Astrocyte (in vitro differentiated cells and primary cell): ENCODE measurements around the gene NDUFC1. TPM values are rescaled to one million over a fixed set of nuclear protein-coding genes. Genes with fewer than 3 reads are reported as not detected.
A peak's percentile ranks its signal among the peaks of the same experiment; 100 is the strongest.

Experiments
- DNase-seq: peaks from one replicate; pipeline ENCODE4 v3.0.0-alpha.2; 2010; ENCODE audit warnings: low read depth
- FAIRE-seq: peaks from 2 replicates; lab custom pipeline; 2011; peaks lifted over from hg19 to GRCh38; lab: Jason Lieb, UNC
- H2AFZ ChIP-seq: 2 replicates; pipeline ENCODE4 v1.6.0; 2012; ENCODE audit warnings: low read depth, low read length, inconsistent platforms
- H3K27ac ChIP-seq: 2 replicates; pipeline ENCODE4 v1.5.1; 2011; ENCODE audit warnings: low read depth, low read length, inconsistent platforms
- H3K27me3 ChIP-seq: 2 replicates; pipeline ENCODE4 v1.6.0; 2011; ENCODE audit warnings: low read length, inconsistent platforms; ENCODE audit not compliant: insufficient read depth
- H3K36me3 ChIP-seq: 2 replicates; pipeline ENCODE4 v1.5.1; 2011; ENCODE audit warnings: low read length, inconsistent platforms; ENCODE audit not compliant: insufficient read depth
- H3K4me1 ChIP-seq: 2 replicates; pipeline ENCODE4 v1.5.1; 2011; ENCODE audit warnings: low read length, inconsistent platforms; ENCODE audit not compliant: insufficient read depth
- H3K4me2 ChIP-seq: 2 replicates; pipeline ENCODE4 v1.6.0; 2012; ENCODE audit warnings: low read length, inconsistent platforms
- H3K4me3 ChIP-seq: 2 replicates; pipeline ENCODE4 v1.5.1; 2011; ENCODE audit warnings: low read depth, mild to moderate bottlenecking, low read length, inconsistent platforms; ENCODE audit not compliant: insufficient read depth
- H3K79me2 ChIP-seq: 2 replicates; pipeline ENCODE4 v1.6.0; 2012; ENCODE audit warnings: mild to moderate bottlenecking, low read length, inconsistent platforms; ENCODE audit not compliant: insufficient read depth
- H3K9ac ChIP-seq: 2 replicates; pipeline ENCODE4 v1.6.0; 2012; ENCODE audit warnings: mild to moderate bottlenecking, low read length, inconsistent platforms
- H3K9me3 ChIP-seq: 2 replicates; pipeline ENCODE4 v1.5.1; 2012; ENCODE audit warnings: low read depth, mild to moderate bottlenecking, low read length, inconsistent platforms; ENCODE audit not compliant: insufficient read depth
- H4K20me1 ChIP-seq: 2 replicates; pipeline ENCODE4 v1.6.0; 2012; ENCODE audit warnings: low read length, inconsistent platforms; ENCODE audit not compliant: insufficient read depth
- H3K27ac Mint-ChIP-seq: one replicate; pipeline ENCODE4 v1.8.0; 2021; ENCODE audit warnings: mild to moderate bottlenecking, mixed read lengths; ENCODE audit not compliant: unreplicated experiment
- H3K27me3 Mint-ChIP-seq: one replicate; pipeline ENCODE4 v1.8.0; 2021; ENCODE audit warnings: low read depth, mixed read lengths; ENCODE audit not compliant: unreplicated experiment
- H3K36me3 Mint-ChIP-seq: one replicate; pipeline ENCODE4 v1.8.0; 2021; ENCODE audit warnings: low read depth, mixed read lengths; ENCODE audit not compliant: unreplicated experiment
- H3K4me1 Mint-ChIP-seq: one replicate; pipeline ENCODE4 v1.8.0; 2021; ENCODE audit warnings: low read depth, mixed read lengths; ENCODE audit not compliant: unreplicated experiment
- H3K4me3 Mint-ChIP-seq: one replicate; pipeline ENCODE4 v1.8.0; 2021; ENCODE audit warnings: mild to moderate bottlenecking, moderate library complexity, mixed read lengths; ENCODE audit not compliant: unreplicated experiment
- H3K9me3 Mint-ChIP-seq: one replicate; pipeline ENCODE4 v1.8.0; 2021; ENCODE audit warnings: mild to moderate bottlenecking, mixed read lengths; ENCODE audit not compliant: unreplicated experiment
- EZH2 ChIP-seq: IDR thresholded peaks from 2 replicates; pipeline ENCODE4 v1.6.1; 2012; ENCODE audit warnings: mild to moderate bottlenecking, low read length, inconsistent platforms; ENCODE audit not compliant: insufficient read depth
- total RNA-seq: library from RNA; stranded (reverse); gene quantifications from 2 replicates; pipeline ENCODE4 v1.2.1, GENCODE V29; 2021
- TF ChIP-seq, protein P1 (sequence below): IDR thresholded peaks from 2 replicates; pipeline ENCODE4 v1.5.1; 2011; ENCODE audit warnings: low read depth, mild to moderate bottlenecking, inconsistent platforms, low read length, moderate library complexity; ENCODE audit not compliant: insufficient read depth

Gene NDUFC1
- total RNA-seq, 1 donor from 2014 or later, result 49.2 TPM

DNA sequence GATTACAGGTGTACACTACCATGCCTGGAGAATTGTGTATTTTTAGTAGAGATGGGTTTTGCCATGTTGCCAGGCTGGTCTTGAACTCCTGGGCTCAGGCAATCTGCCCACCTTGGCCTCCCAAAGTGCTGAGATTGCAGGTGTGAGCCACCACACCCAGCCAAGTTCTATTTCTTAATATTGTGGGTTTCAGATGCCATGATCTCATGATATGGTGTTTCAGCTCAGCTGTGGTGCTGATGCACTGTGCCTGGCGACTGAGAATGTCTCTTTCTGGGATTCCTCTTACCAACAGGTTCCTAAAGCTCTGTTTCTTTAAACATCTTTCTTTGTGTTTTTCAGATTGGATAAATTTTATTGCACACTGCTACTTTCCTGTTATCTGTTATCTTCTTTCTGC, 17.3 kb upstream of the NDUFC1 start:
- H2AFZ ChIP-seq, result no peak overlapping the region
- H3K79me2 ChIP-seq, result peaks cover 100% of the 10 kb centered on the region
- no peak overlapping the region for H3K4me2 ChIP-seq
- H3K36me3 ChIP-seq, result no peaks in the 10 kb centered on the region
- Mint-ChIP-seq H3K27ac (no peak overlapping the region), H3K4me1 (peaks cover 18% of the 10 kb centered on the region), H3K27me3 (no peaks in the 10 kb centered on the region), H3K4me3 (no peak overlapping the region), H3K9me3 (no peaks in the 10 kb centered on the region), H3K36me3 (peaks cover 2% of the 10 kb centered on the region)
- no peak for TF ChIP-seq EZH2
- TF ChIP-seq, protein P1, sequence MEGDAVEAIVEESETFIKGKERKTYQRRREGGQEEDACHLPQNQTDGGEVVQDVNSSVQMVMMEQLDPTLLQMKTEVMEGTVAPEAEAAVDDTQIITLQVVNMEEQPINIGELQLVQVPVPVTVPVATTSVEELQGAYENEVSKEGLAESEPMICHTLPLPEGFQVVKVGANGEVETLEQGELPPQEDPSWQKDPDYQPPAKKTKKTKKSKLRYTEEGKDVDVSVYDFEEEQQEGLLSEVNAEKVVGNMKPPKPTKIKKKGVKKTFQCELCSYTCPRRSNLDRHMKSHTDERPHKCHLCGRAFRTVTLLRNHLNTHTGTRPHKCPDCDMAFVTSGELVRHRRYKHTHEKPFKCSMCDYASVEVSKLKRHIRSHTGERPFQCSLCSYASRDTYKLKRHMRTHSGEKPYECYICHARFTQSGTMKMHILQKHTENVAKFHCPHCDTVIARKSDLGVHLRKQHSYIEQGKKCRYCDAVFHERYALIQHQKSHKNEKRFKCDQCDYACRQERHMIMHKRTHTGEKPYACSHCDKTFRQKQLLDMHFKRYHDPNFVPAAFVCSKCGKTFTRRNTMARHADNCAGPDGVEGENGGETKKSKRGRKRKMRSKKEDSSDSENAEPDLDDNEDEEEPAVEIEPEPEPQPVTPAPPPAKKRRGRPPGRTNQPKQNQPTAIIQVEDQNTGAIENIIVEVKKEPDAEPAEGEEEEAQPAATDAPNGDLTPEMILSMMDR, result no peak
- DNase-seq (no peak), FAIRE-seq (no peak)
- H3K4me3 ChIP-seq, result no peak overlapping the region
- no peaks in the 10 kb centered on the region for H3K27me3 ChIP-seq
- H3K9me3 ChIP-seq, result no peaks in the 10 kb centered on the region
- no peak overlapping the region for H3K9ac ChIP-seq
- no peak overlapping the region for H3K27ac ChIP-seq
- H4K20me1 ChIP-seq, result peaks cover 86% of the 10 kb centered on the region
- H3K4me1 ChIP-seq, result no peaks in the 10 kb centered on the region

DNA sequence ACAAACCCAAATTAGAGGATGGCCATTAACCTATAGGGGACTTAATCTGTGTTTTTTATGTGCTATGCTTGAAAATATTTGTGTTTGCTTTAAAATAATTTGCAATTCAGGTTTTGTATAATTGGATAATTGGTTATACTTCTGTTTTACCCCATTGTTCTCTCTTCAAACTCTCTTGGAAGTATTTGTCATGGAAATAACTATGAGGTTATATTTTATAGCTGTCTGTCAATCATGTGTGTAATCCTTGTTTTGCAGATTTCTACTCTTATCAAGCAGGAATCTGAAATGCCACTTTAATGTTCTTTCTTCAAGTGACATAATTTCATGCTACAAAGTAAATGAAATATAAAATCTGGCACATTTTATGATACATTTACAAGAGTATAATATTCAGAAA, 15.4 kb upstream of the NDUFC1 start:
- H4K20me1 ChIP-seq, result peaks cover 86% of the 10 kb centered on the region
- no peak overlapping the region for H3K27ac ChIP-seq
- no peaks in the 10 kb centered on the region for H3K4me1 ChIP-seq
- FAIRE-seq (no peak), DNase-seq (no peak)
- no peaks in the 10 kb centered on the region for H3K27me3 ChIP-seq
- no peak overlapping the region for H3K27ac Mint-ChIP-seq
- peaks cover 2% of the 10 kb centered on the region for H3K36me3 Mint-ChIP-seq
- H3K9me3 ChIP-seq, result no peaks in the 10 kb centered on the region
- peaks cover 14% of the 10 kb centered on the region for H3K4me1 Mint-ChIP-seq
- H3K36me3 ChIP-seq, result no peaks in the 10 kb centered on the region
- H3K4me3 Mint-ChIP-seq, result no peak overlapping the region
- H3K9me3 Mint-ChIP-seq, result no peaks in the 10 kb centered on the region
- peaks cover 100% of the 10 kb centered on the region for H3K79me2 ChIP-seq
- H3K27me3 Mint-ChIP-seq, result no peaks in the 10 kb centered on the region
- no peak overlapping the region for H3K9ac ChIP-seq
- H3K4me3 ChIP-seq, result no peak overlapping the region
- H2AFZ ChIP-seq, result no peak overlapping the region
- TF ChIP-seq, protein P1, result no peak
- TF ChIP-seq EZH2, result no peak
- H3K4me2 ChIP-seq, result no peak overlapping the region

DNA sequence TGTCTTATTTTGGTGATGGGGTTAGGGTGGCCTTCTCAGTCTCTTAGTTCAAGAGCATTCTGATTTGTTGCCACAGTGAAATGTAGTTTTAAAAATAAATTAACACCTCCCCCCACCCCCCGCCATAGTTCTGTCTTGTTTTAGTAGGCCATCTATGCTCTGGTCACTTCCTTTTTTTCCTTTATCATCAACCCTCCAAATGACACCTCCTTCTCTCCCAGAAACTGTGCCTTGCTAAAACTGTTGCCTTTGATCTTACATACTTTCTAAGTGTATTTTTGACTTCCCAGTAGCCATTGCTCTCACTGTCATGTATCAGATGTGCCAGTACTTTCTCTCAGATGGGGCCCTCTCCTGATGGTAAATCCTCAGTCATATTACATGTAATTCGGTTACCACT, 14.5 kb upstream of the NDUFC1 start:
- no peak for TF ChIP-seq EZH2
- TF ChIP-seq, protein P1, result no peak
- Mint-ChIP-seq H3K4me1 (peaks cover 18% of the 10 kb centered on the region), H3K27ac (no peak overlapping the region), H3K36me3 (peaks cover 2% of the 10 kb centered on the region), H3K4me3 (peak overlapping the region; percentile 1), H3K27me3 (no peaks in the 10 kb centered on the region), H3K9me3 (no peaks in the 10 kb centered on the region)
- no peak overlapping the region for H3K4me3 ChIP-seq
- no peaks in the 10 kb centered on the region for H3K4me1 ChIP-seq
- peaks cover 86% of the 10 kb centered on the region for H4K20me1 ChIP-seq
- H3K4me2 ChIP-seq, result no peak overlapping the region
- H3K9ac ChIP-seq, result no peak overlapping the region
- DNase-seq (no peak), FAIRE-seq (no peak)
- H3K79me2 ChIP-seq, result peaks cover 100% of the 10 kb centered on the region
- no peak overlapping the region for H3K27ac ChIP-seq
- no peaks in the 10 kb centered on the region for H3K9me3 ChIP-seq
- H3K27me3 ChIP-seq, result no peaks in the 10 kb centered on the region
- no peak overlapping the region for H2AFZ ChIP-seq
- no peaks in the 10 kb centered on the region for H3K36me3 ChIP-seq
